H1 (cell line): ENCODE measurements around the gene CYP4A22.
"Not testable (repeated sequence)": the region's sequence is repeated elsewhere in the genome, so short reads cannot be mapped to it uniquely, and the experiment has no call there.

Experiments used
- JUN ChIP-seq: IDR thresholded peaks from 2 replicates; pipeline ENCODE4 v1.6.1; 2011; ENCODE audit warnings: low read depth, mild to moderate bottlenecking, improper control_type of control experiment, low read length
- POLR2AphosphoS5 ChIP-seq: IDR thresholded peaks from 2 replicates; pipeline ENCODE4 v1.6.1; 2011; ENCODE audit warnings: low read depth, low read length
- TCF12 ChIP-seq: IDR thresholded peaks from 2 replicates; pipeline ENCODE4 v1.6.1; 2011; ENCODE audit warnings: low read depth, mild to moderate bottlenecking, low read length
- TF ChIP-seq, protein P1 (sequence below), 3 experiments: IDR thresholded peaks; 1 replicate in 2 of 3; 2 replicates in 1 of 3; pipeline versions ENCODE4 v1.5.1 to v1.6.1; 2011; ENCODE audit warnings: low read length in 3 of 3, mild to moderate bottlenecking in 3 of 3, inconsistent platforms in 2 of 3, low read depth in 1 of 3, moderate library complexity in 1 of 3; ENCODE audit not compliant: insufficient read depth in 1 of 3; ENCODE audit errors: control extremely low read depth in 1 of 3

GRCh38 chr1:47193496-47193895 lies 56.3 kb downstream of the CYP4A22 start:
- not testable (repeated sequence) for TF ChIP-seq JUN, POLR2AphosphoS5, TCF12
- TF ChIP-seq, protein P1, sequence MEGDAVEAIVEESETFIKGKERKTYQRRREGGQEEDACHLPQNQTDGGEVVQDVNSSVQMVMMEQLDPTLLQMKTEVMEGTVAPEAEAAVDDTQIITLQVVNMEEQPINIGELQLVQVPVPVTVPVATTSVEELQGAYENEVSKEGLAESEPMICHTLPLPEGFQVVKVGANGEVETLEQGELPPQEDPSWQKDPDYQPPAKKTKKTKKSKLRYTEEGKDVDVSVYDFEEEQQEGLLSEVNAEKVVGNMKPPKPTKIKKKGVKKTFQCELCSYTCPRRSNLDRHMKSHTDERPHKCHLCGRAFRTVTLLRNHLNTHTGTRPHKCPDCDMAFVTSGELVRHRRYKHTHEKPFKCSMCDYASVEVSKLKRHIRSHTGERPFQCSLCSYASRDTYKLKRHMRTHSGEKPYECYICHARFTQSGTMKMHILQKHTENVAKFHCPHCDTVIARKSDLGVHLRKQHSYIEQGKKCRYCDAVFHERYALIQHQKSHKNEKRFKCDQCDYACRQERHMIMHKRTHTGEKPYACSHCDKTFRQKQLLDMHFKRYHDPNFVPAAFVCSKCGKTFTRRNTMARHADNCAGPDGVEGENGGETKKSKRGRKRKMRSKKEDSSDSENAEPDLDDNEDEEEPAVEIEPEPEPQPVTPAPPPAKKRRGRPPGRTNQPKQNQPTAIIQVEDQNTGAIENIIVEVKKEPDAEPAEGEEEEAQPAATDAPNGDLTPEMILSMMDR (IDR thresholded peaks at IDR 0.05; ENCODE audit: control extremely low read depth in 1 of 3, insufficient read depth in 1 of 3, low read depth in 1 of 3, low read length in 3 of 3) = not testable (repeated sequence)
